HepG2 (cell line): Measurements from ENCODE around the gene TUBB4B. TPM values are rescaled to one million over a fixed set of nuclear protein-coding genes. Genes with fewer than 3 reads are reported as not detected.
A peak's percentile ranks its signal among the peaks of the same experiment; 100 is the strongest.

Experiments
- ATAC-seq: fragments of 200-7000 bp; cut with Tn5 transposase; 3 replicates; pipeline ENCODE4 v1.9.1; 2020; ENCODE audit warnings: mild to moderate bottlenecking, moderate library complexity
- BruUV-seq: library from RNA; stranded (reverse); fragments of 400-500 nt; replicated peaks from 2 replicates; lab custom pipeline; 2021; lab: Mats Ljungman, UMichigan
- CTCF ChIA-PET: fragments of 300-600 bp; formaldehyde crosslinking; extraction: SDS; loops from one replicate; lab custom pipeline; 2021; ENCODE audit warnings: low total read pairs, inconsistent platforms, low intra/inter-chr PET ratio; lab: Yijun Ruan, JAX
- POLR2A ChIA-PET: fragments of 350-600 bp; sonication (Branson Sonifier 250); formaldehyde crosslinking; loops from one replicate; lab custom pipeline; 2020; ENCODE audit warnings: antibody characterized with exemption, inconsistent platforms; lab: Yijun Ruan, JAX
- DNase-seq: peaks from one replicate; pipeline ENCODE4 v3.0.0-alpha.2; 2015; ENCODE audit warnings: low spot score
- FAIRE-seq: peaks from 3 replicates; lab custom pipeline; 2011; peaks lifted over from hg19 to GRCh38; lab: Jason Lieb, UNC
- H2AFZ ChIP-seq: one replicate; pipeline ENCODE4 v1.6.1; 2011; ENCODE audit warnings: low read length, inconsistent platforms
- H3K27ac ChIP-seq: fragments of 300-600 bp; 3 replicates; pipeline ENCODE4 v1.8.0; 2011; ENCODE audit warnings: mixed run types, mild to moderate bottlenecking, mixed read lengths, low read length, inconsistent platforms; ENCODE audit not compliant: insufficient read depth; ENCODE audit errors: extremely low read length
- H3K27me3 ChIP-seq, 2 experiments: fragments of 200-600 bp in 1 of 2; 2 replicates in 1 of 2; 3 replicates in 1 of 2; pipeline versions ENCODE4 v1.6.0 to v1.8.0; 2011; ENCODE audit warnings: low read length in 2 of 2, mild to moderate bottlenecking in 2 of 2, moderate library complexity in 2 of 2, inconsistent platforms in 1 of 2; ENCODE audit not compliant: insufficient read depth in 2 of 2, control insufficient read depth in 1 of 2
- H3K36me3 ChIP-seq, 2 experiments: fragments of 200-600 bp in 1 of 2; replicated peaks in 1 of 2; 2 replicates in 1 of 2; 3 replicates in 1 of 2; pipeline versions ENCODE4 v1.5.1 to v1.8.0; 2011; ENCODE audit warnings: low read length in 2 of 2, inconsistent platforms in 1 of 2; ENCODE audit not compliant: insufficient read depth in 2 of 2, control insufficient read depth in 1 of 2
- H3K4me1 ChIP-seq: 2 replicates; pipeline ENCODE4 v1.5.1; 2012; ENCODE audit warnings: low read length, inconsistent platforms; ENCODE audit not compliant: insufficient read depth
- H3K4me2 ChIP-seq: 2 replicates; pipeline ENCODE4 v1.6.0; 2011; ENCODE audit warnings: low read depth, low read length, inconsistent platforms
- H3K4me3 ChIP-seq, 3 experiments: fragments of 200-600 bp in 1 of 3; sonication (generic), shearing (Covaris generic) in 1 of 3; replicated peaks in 1 of 3; 2 replicates each; pipeline ENCODE4 v1.5.1; 2011 to 2016; ENCODE audit warnings: low read length in 3 of 3, inconsistent platforms in 2 of 3, low read depth in 2 of 3, mild to moderate bottlenecking in 2 of 3, control low read depth in 1 of 3, mixed read lengths in 1 of 3; ENCODE audit not compliant: insufficient read depth in 1 of 3
- H3K79me2 ChIP-seq: one replicate; pipeline ENCODE4 v1.6.1; 2011; ENCODE audit warnings: low read length, inconsistent platforms; ENCODE audit not compliant: insufficient read depth
- H3K9ac ChIP-seq: 2 replicates; pipeline ENCODE4 v1.6.0; 2011; ENCODE audit warnings: mild to moderate bottlenecking, low read depth, low read length, inconsistent platforms; ENCODE audit not compliant: insufficient read depth
- H3K9me3 ChIP-seq: 2 replicates; pipeline ENCODE4 v1.5.1; 2012; ENCODE audit warnings: mild to moderate bottlenecking, low read length
- H4K20me1 ChIP-seq: 2 replicates; pipeline ENCODE4 v1.6.0; 2011; ENCODE audit warnings: inconsistent platforms, mild to moderate bottlenecking, low read length, moderate library complexity; ENCODE audit not compliant: insufficient read depth
- AGO2 ChIP-seq: fragments of 200-400 bp; formaldehyde crosslinking; optimal IDR thresholded peaks from 2 replicates; pipeline ENCODE3; 2017; ENCODE audit warnings: mild to moderate bottlenecking, low read depth, low read length, moderate library complexity
- BCL6 ChIP-seq: IDR thresholded peaks from 2 replicates; pipeline ENCODE4 v1.6.1; 2016; ENCODE audit warnings: missing genetic modification reagents, missing compliant biosample characterization
- REL ChIP-seq: sonication (generic); formaldehyde crosslinking; conservative IDR thresholded peaks from 2 replicates; pipeline ENCODE4 v1.8.0; 2022; ENCODE audit warnings: mild to moderate bottlenecking, missing genetic modification reagents, moderate library complexity
- TAF15 ChIP-seq: fragments of 200-400 bp; formaldehyde crosslinking; IDR thresholded peaks from one replicate; pipeline ENCODE4 v1.6.1; 2018; ENCODE audit warnings: mild to moderate bottlenecking, low read depth, low read length; ENCODE audit not compliant: poor library complexity, severe bottlenecking
- ZNF543 ChIP-seq: sonication (generic); formaldehyde crosslinking; IDR thresholded peaks from 2 replicates; pipeline ENCODE4 v1.4.0; 2020; ENCODE audit warnings: mild to moderate bottlenecking, missing genetic modification reagents
- WGBS: methylation state at CpG from one replicate; pipeline ENCODE4 v1.1.6; 2017; ENCODE audit warnings: low lambda C conversion rate; 5-methylcytosine and 5-hydroxymethylcytosine counted together
- in situ Hi-C: cut with HindIII; loops from 2 replicates; pipeline ENCODE4 v1.10.0; 2017; ENCODE audit warnings: low pct_unique_long_range_greater_than_20kb; ENCODE audit not compliant: extremely low pct_ligation_motif_present
- intact Hi-C: fragments of 100-400 bp; cut with micrococcal nuclease; formaldehyde crosslinking; loops from one replicate; pipeline ENCODE4 v1.10.0; 2022; ENCODE audit not compliant: unreplicated experiment
- polyA plus RNA-seq, 8 experiments: library from polyadenylated mRNA; depleted of rRNA in 3 of 8; stranded (reverse) in 7 of 8; unstranded in 1 of 8; fragments of >200 nt; fragmentation: Illumina TruSeq in 4 of 8; extraction: Trizol in 4 of 8; gene quantifications; 2 replicates each; pipeline versions ENCODE4 v1.2.1 to v1.2.3, GENCODE V29; 2011 to 2016; ENCODE audit warnings: low read depth in 4 of 8, missing spikeins in 1 of 8, mixed read lengths in 1 of 8; ENCODE audit not compliant: insufficient read depth in 1 of 8
- total RNA-seq, 5 experiments: library from RNA; depleted of rRNA; stranded (reverse); fragments of >200 nt; fragmentation: Illumina TruSeq; extraction: Trizol; gene quantifications; 2 replicates each; pipeline ENCODE4 v1.2.3, GENCODE V29; 2016; ENCODE audit warnings: low read depth in 1 of 5
- TF ChIP-seq, protein P1 (sequence below): sonication (generic); formaldehyde crosslinking; IDR thresholded peaks from 2 replicates; pipeline ENCODE4 v1.4.0; 2020; ENCODE audit warnings: mild to moderate bottlenecking, missing genetic modification reagents

The TUBB4B gene
- total and polyA plus RNA-seq, 2 of the 13 experiments (the other 11 are each of a cell fraction or from before 2014, with no cell fraction given): 182 to 412 TPM

DNA sequence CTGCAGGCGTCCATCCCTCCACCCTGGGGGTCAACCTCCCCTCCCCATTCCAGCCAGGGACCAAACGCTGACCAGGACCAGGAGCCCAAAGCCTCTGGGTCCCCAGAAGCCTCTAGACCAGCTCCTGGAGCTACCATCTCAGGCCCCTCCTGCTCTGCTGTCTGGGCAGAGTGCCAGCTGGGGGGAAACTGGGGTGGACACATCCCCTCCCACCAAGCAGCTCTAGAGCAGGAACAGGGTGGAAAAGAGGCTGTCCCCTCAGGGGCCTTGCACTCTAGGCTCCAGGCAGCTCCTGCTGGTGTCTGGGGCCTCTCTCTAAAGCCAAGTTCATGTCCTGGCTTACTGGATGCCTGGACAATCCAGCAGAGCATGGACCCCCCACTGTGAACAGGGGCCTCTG is 48.2 kb upstream of the TUBB4B start:
- no peak overlapping the region for H3K4me2 ChIP-seq
- CTCF ChIA-PET: no interaction called here
- H4K20me1 ChIP-seq: no peaks in the 10 kb centered on the region; the same call in 1 of the 2 replicates
- no peak for FAIRE-seq
- no peak overlapping the region for H3K4me3 ChIP-seq
- in situ Hi-C loops: no loop called here
- H3K79me2 ChIP-seq: peaks cover 40% of the 10 kb centered on the region
- DNase-seq: no peak
- no peak for ATAC-seq
- TF ChIP-seq BCL6 (CRISPR knock-in tag) (no peak), ZNF543 (no peak), TAF15 (no peak), REL (CRISPR knock-in tag) (no peak)
- TF ChIP-seq, all 625 proteins: peak for 0
- Histone ChIP-seq H3K27me3 (no peaks in the 10 kb centered on the region), H3K27ac (no peak overlapping the region), H3K9ac (no peak overlapping the region), H3K36me3 (peaks cover 9 to 14% of the 10 kb centered on the region in 2 experiments; a peak in 3 of 5 replicates), H3K4me1 (peaks cover 48% of the 10 kb centered on the region), H2AFZ (no peak overlapping the region), H3K9me3 (no peaks in the 10 kb centered on the region)
- 100% methylated on average over 1 of the region's 2 CpGs for WGBS
- no TSS peak for BruUV-seq
- intact Hi-C loops: no loop called here
- POLR2A ChIA-PET: interaction anchor here (1.1 to 1.9 kb wide), 2 partner anchors 8 to 30 kb away, joined by 5 to 6 read pairs; partner anchors contain the start of gene TPRN

GRCh38 chr9:137193771-137194170 is 47.3 kb upstream of the TUBB4B start:
- H3K9ac ChIP-seq: no peak overlapping the region

More at GRCh38 chr9:137193771-137194170, 47.3 kb upstream of the TUBB4B start:
- no TSS peak for BruUV-seq
- TF ChIP-seq, protein P1, sequence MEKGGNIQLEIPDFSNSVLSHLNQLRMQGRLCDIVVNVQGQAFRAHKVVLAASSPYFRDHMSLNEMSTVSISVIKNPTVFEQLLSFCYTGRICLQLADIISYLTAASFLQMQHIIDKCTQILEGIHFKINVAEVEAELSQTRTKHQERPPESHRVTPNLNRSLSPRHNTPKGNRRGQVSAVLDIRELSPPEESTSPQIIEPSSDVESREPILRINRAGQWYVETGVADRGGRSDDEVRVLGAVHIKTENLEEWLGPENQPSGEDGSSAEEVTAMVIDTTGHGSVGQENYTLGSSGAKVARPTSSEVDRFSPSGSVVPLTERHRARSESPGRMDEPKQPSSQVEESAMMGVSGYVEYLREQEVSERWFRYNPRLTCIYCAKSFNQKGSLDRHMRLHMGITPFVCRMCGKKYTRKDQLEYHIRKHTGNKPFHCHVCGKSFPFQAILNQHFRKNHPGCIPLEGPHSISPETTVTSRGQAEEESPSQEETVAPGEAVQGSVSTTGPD: no peak
- TF ChIP-seq AGO2: peak; percentile 28
- TF ChIP-seq, all 625 proteins: peak for 1
- Histone ChIP-seq H3K4me1 (peaks cover 57% of the 10 kb centered on the region), H3K9me3 (no peaks in the 10 kb centered on the region), H3K4me3 (no peak overlapping the region), H2AFZ (no peak overlapping the region), H3K27me3 (no peaks in the 10 kb centered on the region), H4K20me1 (no peaks in the 10 kb centered on the region; the same call in 1 of the 2 replicates), H3K79me2 (peaks cover 46% of the 10 kb centered on the region), H3K36me3 (peaks cover 9 to 14% of the 10 kb centered on the region in 2 experiments; a peak in 3 of 5 replicates), H3K4me2 (no peak overlapping the region), H3K27ac (no peak overlapping the region)
- ChIA-PET POLR2A (interaction anchor here (1.9 kb wide), 1 partner anchor 29 kb away, joined by 6 read pairs; no protein-coding TSS in a partner anchor), CTCF (no interaction called here)
- FAIRE-seq: no peak
- DNase-seq: no peak
- WGBS: 100% methylated on average over 7 of the region's 14 CpGs
- no peak for ATAC-seq
- intact Hi-C loops: no loop called here
- in situ Hi-C loops: no loop called here
